Kidney (tissue), 14 donors: ENCODE measurements around the gene SPATS2L. TPM values are rescaled to one million over a fixed set of nuclear protein-coding genes. Genes with fewer than 3 reads are reported as not detected.

Experiments used
- DNase-seq, 5 donors: peaks; one replicate each; pipeline ENCODE4 v3.0.0-alpha.2; 2013 to 2020
- FAIRE-seq: peaks from 2 replicates; lab custom pipeline; 2012; peaks lifted over from hg19 to GRCh38; lab: Jason Lieb, UNC
- H3K27ac ChIP-seq, 2 donors: one replicate each; pipeline ENCODE4 v1.7.0; 2013; ENCODE audit warnings: low read depth in 2 of 2, low read length in 2 of 2, inconsistent platforms in 1 of 2
- H3K27me3 ChIP-seq: one replicate; pipeline ENCODE4 v1.7.1; 2013; ENCODE audit warnings: low read length, inconsistent platforms; ENCODE audit not compliant: control insufficient read depth, insufficient read depth
- H3K36me3 ChIP-seq, 3 donors: one replicate each; pipeline versions ENCODE4 v1.7.0 to v1.7.1; 2013; ENCODE audit warnings: low read length in 3 of 3, control low read depth in 1 of 3, inconsistent platforms in 1 of 3; ENCODE audit not compliant: insufficient read depth in 3 of 3, control insufficient read depth in 2 of 3
- H3K4me1 ChIP-seq, 3 donors: one replicate each; pipeline versions ENCODE4 v1.7.0 to v1.7.1; 2013; ENCODE audit warnings: low read length in 3 of 3, inconsistent platforms in 1 of 3, low read depth in 1 of 3; ENCODE audit not compliant: control insufficient read depth in 2 of 3, insufficient read depth in 2 of 3
- H3K4me3 ChIP-seq, 3 donors: one replicate each; pipeline versions ENCODE4 v1.7.0 to v1.8.1; 2013; ENCODE audit warnings: low read length in 3 of 3, control low read depth in 1 of 3, inconsistent platforms in 1 of 3
- H3K9ac ChIP-seq, 3 donors: one replicate each; pipeline versions ENCODE4 v1.7.0 to v1.7.1; 2013; ENCODE audit warnings: low read length in 3 of 3, control low read depth in 1 of 3, inconsistent platforms in 1 of 3
- H3K9me3 ChIP-seq, 3 donors: one replicate each; pipeline versions ENCODE4 v1.7.0 to v1.7.1; 2013; ENCODE audit warnings: low read length in 3 of 3, control low read depth in 1 of 3, inconsistent platforms in 1 of 3; ENCODE audit not compliant: control insufficient read depth in 2 of 3, insufficient read depth in 1 of 3
- intact Hi-C: fragments of 100-400 bp; cut with DNase I; formaldehyde crosslinking; loops from one replicate; pipeline ENCODE4 v1.11.1; 2022
- polyA plus RNA-seq: library from polyadenylated mRNA; stranded (reverse); fragments of 350-450 nt; fragmentation: Illumina TruSeq; extraction: RNeasy Lipid Tissue Mini Kit (QIAGEN cat#74804); gene quantifications from one replicate; pipeline ENCODE4 v1.2.3, GENCODE V29; 2014; ENCODE audit warnings: low read depth, low replicate concordance; ENCODE audit not compliant: insufficient read depth
- total RNA-seq: library from RNA; stranded (reverse); fragmentation: NEBNext Ultra II Directional; extraction: Animal tissue kit (Norgen Biotek cat#: 25700); gene quantifications from one replicate; pipeline ENCODE4 v1.2.1, GENCODE V29; 2021
- TF ChIP-seq, protein P1 (sequence below): IDR thresholded peaks from 3 replicates; pipeline ENCODE4 v1.5.1; 2012; ENCODE audit warnings: mild to moderate bottlenecking, moderate library complexity, borderline replicate concordance; ENCODE audit not compliant: insufficient read depth; ENCODE audit errors: extremely low read depth
- donor health status: control.
- donor health status: control.
- donor health status: control.
- donor health status: control.
- donor health status: control.
- donor health status: DM: yes; HTN: yes; CAD: no.
- donor health status: Normal renal cell carcinoma (clear cell type).

SPATS2L gene
- total and polyA plus RNA-seq, 2 donors from 2014 or later: 86.1 to 166 TPM

DNA sequence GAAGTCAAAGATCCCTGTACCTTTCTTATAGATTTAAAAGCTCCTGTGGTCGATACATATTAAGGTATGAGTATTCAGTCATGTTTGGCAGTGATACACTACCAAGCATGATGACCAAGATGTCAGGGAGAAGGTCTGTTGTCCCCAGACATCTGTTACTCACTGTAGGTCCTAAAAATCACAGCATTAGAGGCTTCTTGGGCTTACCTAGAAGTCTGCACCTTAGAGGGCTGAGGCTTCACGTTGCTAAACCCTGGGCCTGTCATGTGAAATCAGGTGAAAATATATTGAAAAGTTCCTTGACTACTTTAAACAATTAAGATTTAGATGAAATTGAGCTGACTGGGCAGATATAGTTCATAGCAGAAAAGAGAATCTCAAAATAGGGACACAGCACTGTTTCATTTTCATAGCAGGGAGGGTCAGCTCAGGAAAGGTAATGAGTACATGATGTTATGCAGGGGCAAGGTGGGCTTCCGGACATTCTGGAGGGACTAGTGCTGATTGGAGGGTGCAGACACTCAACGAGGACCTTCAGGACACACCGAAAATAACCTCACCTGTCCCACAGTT is 78.7 kb downstream of the SPATS2L start:
- intact Hi-C loops: no loop called here
- Histone ChIP-seq H3K4me3 (no peak overlapping the region), H3K27ac (no peak overlapping the region), H3K9me3 (no peaks in the 10 kb centered on the region), H3K36me3 (peaks cover 0 to 8% (median 7%) of the 10 kb centered on the region in 3 donors), H3K4me1 (peaks cover 0 to 15% (median 12%) of the 10 kb centered on the region in 3 donors), H3K9ac (no peak overlapping the region), H3K27me3 (no peaks in the 10 kb centered on the region)
- TF ChIP-seq, protein P1, sequence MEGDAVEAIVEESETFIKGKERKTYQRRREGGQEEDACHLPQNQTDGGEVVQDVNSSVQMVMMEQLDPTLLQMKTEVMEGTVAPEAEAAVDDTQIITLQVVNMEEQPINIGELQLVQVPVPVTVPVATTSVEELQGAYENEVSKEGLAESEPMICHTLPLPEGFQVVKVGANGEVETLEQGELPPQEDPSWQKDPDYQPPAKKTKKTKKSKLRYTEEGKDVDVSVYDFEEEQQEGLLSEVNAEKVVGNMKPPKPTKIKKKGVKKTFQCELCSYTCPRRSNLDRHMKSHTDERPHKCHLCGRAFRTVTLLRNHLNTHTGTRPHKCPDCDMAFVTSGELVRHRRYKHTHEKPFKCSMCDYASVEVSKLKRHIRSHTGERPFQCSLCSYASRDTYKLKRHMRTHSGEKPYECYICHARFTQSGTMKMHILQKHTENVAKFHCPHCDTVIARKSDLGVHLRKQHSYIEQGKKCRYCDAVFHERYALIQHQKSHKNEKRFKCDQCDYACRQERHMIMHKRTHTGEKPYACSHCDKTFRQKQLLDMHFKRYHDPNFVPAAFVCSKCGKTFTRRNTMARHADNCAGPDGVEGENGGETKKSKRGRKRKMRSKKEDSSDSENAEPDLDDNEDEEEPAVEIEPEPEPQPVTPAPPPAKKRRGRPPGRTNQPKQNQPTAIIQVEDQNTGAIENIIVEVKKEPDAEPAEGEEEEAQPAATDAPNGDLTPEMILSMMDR: no peak
- FAIRE-seq: no peak
- no peak for DNase-seq

GRCh38 chr2:200393191-200393590 is 86.7 kb downstream of the SPATS2L start:
- FAIRE-seq: no peak
- peaks cover 0 to 2% (median 0%) of the 10 kb centered on the region in 3 donors for H3K4me1 ChIP-seq

GRCh38 chr2:200394045-200394444 is 87.6 kb downstream of the SPATS2L start:
- Histone ChIP-seq H3K27me3 (no peaks in the 10 kb centered on the region), H3K4me3 (no peak overlapping the region), H3K9me3 (no peaks in the 10 kb centered on the region), H3K36me3 (peaks cover 3 to 10% (median 8%) of the 10 kb centered on the region in 3 donors), H3K9ac (no peak overlapping the region), H3K27ac (no peak overlapping the region), H3K4me1 (peaks cover 0 to 2% (median 0%) of the 10 kb centered on the region in 3 donors)
- DNase-seq (no peak), FAIRE-seq (no peak)
- intact Hi-C loops: no loop called here
- TF ChIP-seq, protein P1: no peak

More at GRCh38 chr2:200393191-200393590, 86.7 kb downstream of the SPATS2L start:
- Histone ChIP-seq H3K4me3 (no peak overlapping the region), H3K27ac (no peak overlapping the region), H3K9ac (no peak overlapping the region), H3K9me3 (no peaks in the 10 kb centered on the region), H3K36me3 (peaks cover 3 to 10% (median 8%) of the 10 kb centered on the region in 3 donors), H3K27me3 (no peaks in the 10 kb centered on the region)
- TF ChIP-seq, protein P1: no peak
- intact Hi-C loops: no loop called here
- no peak for DNase-seq
